ENCODE results near the gene GCN1. TPM values are rescaled to one million over a fixed set of nuclear protein-coding genes. Genes with fewer than 3 reads are reported as not detected.

GCN1 gene
- polyA plus RNA-seq, 1 donor (not counting 4 experiments of a cell fraction or from before 2014, with no cell fraction given), result 34.1 TPM

DNA sequence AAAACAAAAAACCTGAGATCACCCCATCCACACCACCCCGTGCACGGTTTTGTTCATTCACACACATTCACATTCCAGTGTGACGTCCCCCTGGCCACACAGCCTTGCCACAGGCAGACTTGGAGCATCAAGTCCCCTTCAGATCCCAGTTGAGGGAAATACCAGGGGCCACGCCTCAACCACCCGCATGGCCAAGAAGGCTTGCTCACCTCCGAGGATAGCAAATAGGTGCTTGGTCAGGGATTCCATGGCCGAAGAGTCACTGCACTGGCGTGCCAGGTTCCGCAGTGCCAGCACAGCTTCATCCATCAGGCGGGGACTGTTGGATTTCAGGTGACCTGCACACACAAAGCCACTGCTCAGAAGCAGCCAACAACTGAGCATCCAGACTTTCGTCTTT is 19.0 kb downstream of the GCN1 start:
- no peak for TF ChIP-seq EZH2 (IDR thresholded peaks at IDR 0.05; ENCODE audit: low read length)
- TF ChIP-seq, protein P1, sequence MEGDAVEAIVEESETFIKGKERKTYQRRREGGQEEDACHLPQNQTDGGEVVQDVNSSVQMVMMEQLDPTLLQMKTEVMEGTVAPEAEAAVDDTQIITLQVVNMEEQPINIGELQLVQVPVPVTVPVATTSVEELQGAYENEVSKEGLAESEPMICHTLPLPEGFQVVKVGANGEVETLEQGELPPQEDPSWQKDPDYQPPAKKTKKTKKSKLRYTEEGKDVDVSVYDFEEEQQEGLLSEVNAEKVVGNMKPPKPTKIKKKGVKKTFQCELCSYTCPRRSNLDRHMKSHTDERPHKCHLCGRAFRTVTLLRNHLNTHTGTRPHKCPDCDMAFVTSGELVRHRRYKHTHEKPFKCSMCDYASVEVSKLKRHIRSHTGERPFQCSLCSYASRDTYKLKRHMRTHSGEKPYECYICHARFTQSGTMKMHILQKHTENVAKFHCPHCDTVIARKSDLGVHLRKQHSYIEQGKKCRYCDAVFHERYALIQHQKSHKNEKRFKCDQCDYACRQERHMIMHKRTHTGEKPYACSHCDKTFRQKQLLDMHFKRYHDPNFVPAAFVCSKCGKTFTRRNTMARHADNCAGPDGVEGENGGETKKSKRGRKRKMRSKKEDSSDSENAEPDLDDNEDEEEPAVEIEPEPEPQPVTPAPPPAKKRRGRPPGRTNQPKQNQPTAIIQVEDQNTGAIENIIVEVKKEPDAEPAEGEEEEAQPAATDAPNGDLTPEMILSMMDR (optimal IDR thresholded peaks at IDR 0.05 in 1 of 3, IDR thresholded peaks at IDR 0.05 in 1 of 3, conservative IDR thresholded peaks at IDR 0.05 in 1 of 3; ENCODE audit: extremely low read depth in 1 of 3, insufficient read depth in 2 of 3, low read length in 3 of 3), result no peak
- Histone ChIP-seq H3K27ac (ENCODE audit: control insufficient read depth, insufficient read depth, low read length) (no peak overlapping the region), H3K27me3 (ENCODE audit: control insufficient read depth, extremely low read depth, insufficient read depth, low read length) (no peaks in the 10 kb centered on the region), H3K4me1 (ENCODE audit: control insufficient read depth, extremely low read depth, insufficient read depth, low read length) (no peaks in the 10 kb centered on the region), H2AFZ (ENCODE audit: control insufficient read depth, low read length) (no peak overlapping the region), H3K36me3 (ENCODE audit: control insufficient read depth in 2 of 2, extremely low read depth in 1 of 2, insufficient read depth in 2 of 2, low read length in 2 of 2) (peaks cover 48 to 57% of the 10 kb centered on the region in 2 experiments), H4K20me1 (ENCODE audit: control insufficient read depth, extremely low read depth, insufficient read depth, low read length) (no peaks in the 10 kb centered on the region), H3K9ac (ENCODE audit: control insufficient read depth, extremely low read depth, insufficient read depth, low read length) (no peak overlapping the region), H3K9me1 (ENCODE audit: control insufficient read depth, extremely low read depth, insufficient read depth, low read length) (no peaks in the 10 kb centered on the region), H3K4me2 (ENCODE audit: control insufficient read depth, extremely low read depth, insufficient read depth, low read depth, low read length) (no peak overlapping the region), H3K9me3 (ENCODE audit: control insufficient read depth, low read depth, low read length) (no peaks in the 10 kb centered on the region), H3K79me2 (ENCODE audit: control insufficient read depth, insufficient read depth, low read length) (peaks cover 5% of the 10 kb centered on the region), H3K4me3 (ENCODE audit: control insufficient read depth in 2 of 3, extremely low read depth in 1 of 3, insufficient read depth in 2 of 3, low read depth in 1 of 3, low read length in 3 of 3) (no peak overlapping the region)
- no peak for DNase-seq (ENCODE audit: low read depth, low spot score)
- dilution Hi-C loops (cut with MboI; ENCODE audit: extremely low pct_ligation_motif_present, low sequenced_read_pairs), result no loop called here
- no peak for FAIRE-seq

DNA sequence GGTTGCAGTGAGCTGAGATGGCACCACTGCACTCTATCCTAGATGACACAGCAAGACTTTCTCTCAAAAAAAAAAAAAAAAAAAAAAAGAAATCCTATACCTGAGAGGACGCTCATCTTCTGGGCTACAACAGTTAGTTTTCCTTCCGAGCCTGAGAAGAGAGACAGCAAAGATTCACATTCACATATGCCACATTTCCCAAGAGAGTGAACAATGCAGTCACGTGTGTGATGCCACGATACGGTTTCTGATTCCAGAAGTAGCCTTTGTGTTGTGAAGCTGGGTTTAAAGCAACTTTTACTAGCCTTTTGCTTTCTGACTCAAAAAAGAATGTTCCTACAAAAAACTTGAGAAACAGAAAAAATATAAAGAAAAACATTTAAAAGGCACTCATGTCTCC is 19.5 kb downstream of the GCN1 start:
- H3K9ac ChIP-seq (ENCODE audit: control insufficient read depth, extremely low read depth, insufficient read depth, low read length), result no peak overlapping the region
- TF ChIP-seq, protein P1 (optimal IDR thresholded peaks at IDR 0.05 in 1 of 3, IDR thresholded peaks at IDR 0.05 in 1 of 3, conservative IDR thresholded peaks at IDR 0.05 in 1 of 3; ENCODE audit: extremely low read depth in 1 of 3, insufficient read depth in 2 of 3, low read length in 3 of 3), result no peak
- TF ChIP-seq EZH2 (IDR thresholded peaks at IDR 0.05; ENCODE audit: low read length), result no peak
- peaks cover 49 to 62% of the 10 kb centered on the region in 2 experiments for H3K36me3 ChIP-seq (ENCODE audit: control insufficient read depth in 2 of 2, extremely low read depth in 1 of 2, insufficient read depth in 2 of 2, low read length in 2 of 2)
- no peaks in the 10 kb centered on the region for H3K4me1 ChIP-seq (ENCODE audit: control insufficient read depth, extremely low read depth, insufficient read depth, low read length)
- H3K79me2 ChIP-seq (ENCODE audit: control insufficient read depth, insufficient read depth, low read length), result peaks cover 5% of the 10 kb centered on the region
- H3K4me2 ChIP-seq (ENCODE audit: control insufficient read depth, extremely low read depth, insufficient read depth, low read depth, low read length), result no peak overlapping the region
- FAIRE-seq (no peak), DNase-seq (ENCODE audit: low read depth, low spot score) (no peak)
- H4K20me1 ChIP-seq (ENCODE audit: control insufficient read depth, extremely low read depth, insufficient read depth, low read length), result no peaks in the 10 kb centered on the region
- H2AFZ ChIP-seq (ENCODE audit: control insufficient read depth, low read length), result no peak overlapping the region
- H3K27me3 ChIP-seq (ENCODE audit: control insufficient read depth, extremely low read depth, insufficient read depth, low read length), result no peaks in the 10 kb centered on the region
- H3K4me3 ChIP-seq (ENCODE audit: control insufficient read depth in 2 of 3, extremely low read depth in 1 of 3, insufficient read depth in 2 of 3, low read depth in 1 of 3, low read length in 3 of 3), result no peak overlapping the region
- no peaks in the 10 kb centered on the region for H3K9me1 ChIP-seq (ENCODE audit: control insufficient read depth, extremely low read depth, insufficient read depth, low read length)
- dilution Hi-C loops (cut with MboI; ENCODE audit: extremely low pct_ligation_motif_present, low sequenced_read_pairs), result no loop called here
- H3K9me3 ChIP-seq (ENCODE audit: control insufficient read depth, low read depth, low read length), result no peaks in the 10 kb centered on the region
- no peak overlapping the region for H3K27ac ChIP-seq (ENCODE audit: control insufficient read depth, insufficient read depth, low read length)
